H54 (cell line): ENCODE measurements around the gene BMP7.
"Not testable (repeated sequence)": the region's sequence is repeated elsewhere in the genome, so short reads cannot be mapped to it uniquely, and the experiment has no call there.

Source experiments
- DNase-seq: peaks from one replicate; pipeline ENCODE4 v3.0.0; 2011; ENCODE audit warnings: low spot score, mixed read lengths; ENCODE audit not compliant: insufficient read length
- FAIRE-seq: peaks from 3 replicates; lab custom pipeline; 2011; peaks lifted over from hg19 to GRCh38; lab: Jason Lieb, UNC
- POLR2A ChIP-seq: IDR thresholded peaks from 2 replicates; pipeline ENCODE4 v1.6.1; 2011; ENCODE audit warnings: low read depth, mild to moderate bottlenecking, low read length

BMP7 gene

GRCh38 chr20:57163041-57163440 lies 103.4 kb downstream of the BMP7 start:
- no peak for TF ChIP-seq POLR2A
- DNase-seq: no peak
- FAIRE-seq: no peak

GRCh38 chr20:57162362-57162652 lies 104.1 kb downstream of the BMP7 start:
- no peak for TF ChIP-seq POLR2A
- DNase-seq (no peak), FAIRE-seq (no peak)

- no peak for FAIRE-seq
- DNase-seq: no peak
- TF ChIP-seq POLR2A: no peak
These were observed 104.7 kb downstream of the BMP7 start for GRCh38 chr20:57161478-57162361.

GRCh38 chr20:57160985-57161384 lies 105.5 kb downstream of the BMP7 start:
- FAIRE-seq: no peak
- no peak for DNase-seq
- no peak for TF ChIP-seq POLR2A

- TF ChIP-seq POLR2A: no peak
- FAIRE-seq: no peak
- no peak for DNase-seq
These were observed 106.4 kb downstream of the BMP7 start for GRCh38 chr20:57159945-57160610.

GRCh38 chr20:57159193-57159851 lies 107.1 kb downstream of the BMP7 start:
- FAIRE-seq: no peak
- no peak for TF ChIP-seq POLR2A
- DNase-seq: no peak

- no peak for FAIRE-seq
- no peak for TF ChIP-seq POLR2A
- no peak for DNase-seq
These were observed 108.0 kb downstream of the BMP7 start for GRCh38 chr20:57158474-57158873.

- FAIRE-seq, DNase-seq: not testable (repeated sequence)
These were observed 108.7 kb downstream of the BMP7 start for GRCh38 chr20:57157787-57158186.

- no peak for FAIRE-seq
- TF ChIP-seq POLR2A: no peak
- no peak for DNase-seq
These were observed 109.2 kb downstream of the BMP7 start for GRCh38 chr20:57157106-57157691.

- FAIRE-seq (no peak), DNase-seq (no peak)
- no peak for TF ChIP-seq POLR2A
These were observed 110.3 kb downstream of the BMP7 start for GRCh38 chr20:57156011-57156729.

- no peak for TF ChIP-seq POLR2A
- no peak for FAIRE-seq
- DNase-seq: no peak
These were observed 111.0 kb downstream of the BMP7 start for GRCh38 chr20:57155415-57155814.

- TF ChIP-seq POLR2A: no peak
- FAIRE-seq (no peak), DNase-seq (no peak)
These were observed 113.1 kb downstream of the BMP7 start for GRCh38 chr20:57153238-57153905.

GRCh38 chr20:57152557-57152956 lies 113.9 kb downstream of the BMP7 start:
- no peak for DNase-seq
- FAIRE-seq: no peak
- TF ChIP-seq POLR2A: no peak
